Motor neuron (in vitro differentiated cells): ENCODE data around the gene KBTBD2. TPM values are rescaled to one million over a fixed set of nuclear protein-coding genes. Genes with fewer than 3 reads are reported as not detected.
A peak's percentile ranks its signal among the peaks of the same experiment; 100 is the strongest.
"Not testable (repeated sequence)": the region's sequence is repeated elsewhere in the genome, so short reads cannot be mapped to it uniquely, and the experiment has no call there.

Experiments used
- ATAC-seq, 8 experiments: fragments of 200-7000 bp; cut with Tn5 transposase; replicated peaks in 6 of 8; 2 replicates each; pipeline ENCODE4 v1.8.0; 2021; ENCODE audit warnings: mild to moderate bottlenecking in 8 of 8, moderate library complexity in 8 of 8
- H3K27ac ChIP-seq, 2 donors: fragments of 250-450 bp; sonication (Bioruptor Pico); 2 replicates each; pipeline ENCODE4 v1.9.0; 2021; ENCODE audit warnings: antibody characterized with exemption in 2 of 2, mild to moderate bottlenecking in 2 of 2, moderate library complexity in 1 of 2
- H3K4me1 ChIP-seq, 2 donors: fragments of 250-450 bp; sonication (Bioruptor Pico); replicated peaks in 1 of 2; 2 replicates each; pipeline ENCODE4 v1.6.1; 2021; ENCODE audit warnings: antibody characterized with exemption in 2 of 2, mild to moderate bottlenecking in 2 of 2, moderate library complexity in 1 of 2
- H3K4me3 ChIP-seq, 5 donors: fragments of 250-450 bp; sonication (Bioruptor Pico); 2 replicates each; pipeline ENCODE4 v1.9.0; 2021; ENCODE audit warnings: antibody characterized with exemption in 5 of 5, mild to moderate bottlenecking in 5 of 5, moderate library complexity in 4 of 5
- WGBS, 10 experiments: fragments of 450-650 bp; shearing (Covaris generic); methylation state at CpG; one replicate each; pipeline ENCODE4 v1.0.0; 2022; 5-methylcytosine and 5-hydroxymethylcytosine counted together
- in situ Hi-C, 9 experiments: fragments of 400-800 bp; cut with MboI; loops; one replicate each; pipeline ENCODE4 v1.15.0; 2021; ENCODE audit warnings: low sequenced_read_pairs in 9 of 9, low pct_unique_long_range_greater_than_20kb in 2 of 9; ENCODE audit not compliant: unreplicated experiment in 9 of 9
- total RNA-seq, 8 experiments: library from RNA; unstranded; fragments of 300-600 nt; gene quantifications; 2 replicates each; pipeline versions ENCODE4 v1.2.3 to v1.2.4, GENCODE V29; 2022

The KBTBD2 gene
- 10 to 100 TPM; 20.9 to 62.4 (median 28.3) TPM for total RNA-seq

GRCh38 chr7:32891043-32891799 lies at the start of gene KBTBD2:
TSS of gene KBTBD2 (minus strand) at chr7:32891760. CDS start at chr7:32879604, 12,156 bp downstream.
- WGBS, 10 experiments, result 0 to 4% (median 0%) methylated on average over 1 to 20 of the region's 104 CpGs; no CpG with 5 or more reads in 3 of the 10 experiments
- H3K4me1 ChIP-seq, result peaks cover 17 to 20% of the 10 kb centered on the region in 2 donors
- ATAC-seq, result peak; percentile 60 to 84 (median 84)
- peak within 1 kb of the TSS; percentile 92 to 99 for H3K27ac ChIP-seq
- in situ Hi-C loops, result no loop called here
- peak within 1 kb of the TSS; percentile 83 to 100 (median 87) for H3K4me3 ChIP-seq

- in situ Hi-C loops, result no loop called here
- Histone ChIP-seq H3K27ac (no peak overlapping the region), H3K4me3 (peak overlapping the region; percentile 53 to 79 (median 62))
Measured at GRCh38 chr7:32941181-32941580, 49.6 kb upstream of the KBTBD2 start.

GRCh38 chr7:32937344-32938174 lies 46.0 kb upstream of the KBTBD2 start:
- H3K4me1 ChIP-seq, result peaks cover 9 to 20% of the 10 kb centered on the region in 2 donors
- no peak overlapping the region for H3K4me3 ChIP-seq
- peak in 5 of 8 experiments; percentile 2 to 40 (median 11) for ATAC-seq
- H3K27ac ChIP-seq, result peak overlapping the region; percentile 23 to 29
- WGBS, 10 experiments, result 32 to 77% (median 59%) methylated on average over 2 to 9 of the region's 10 CpGs; no CpG with 5 or more reads in 1 of the 10 experiments
- in situ Hi-C loops, result no loop called here

More at GRCh38 chr7:32941181-32941580, 49.6 kb upstream of the KBTBD2 start:
- 10 to 62% (median 25%) methylated on average over 2 to 5 of the region's 5 CpGs for WGBS, 10 experiments
- H3K4me1 ChIP-seq, result peaks cover 9 to 20% of the 10 kb centered on the region in 2 donors
- no peak for ATAC-seq

GRCh38 chr7:32936689-32937088 lies 45.1 kb upstream of the KBTBD2 start:
- WGBS, 10 experiments, result 40 to 100% (median 100%) methylated on average over 1 to 3 of the region's 3 CpGs; no CpG with 5 or more reads in 2 of the 10 experiments
- no peak overlapping the region for H3K4me3 ChIP-seq
- no peak overlapping the region for H3K27ac ChIP-seq
- peaks cover 9 to 20% of the 10 kb centered on the region in 2 donors for H3K4me1 ChIP-seq
- in situ Hi-C loops, result no loop called here
- peak in 3 of 8 experiments; percentile 52 to 76 (median 53) for ATAC-seq

- no peak overlapping the region for H3K27ac ChIP-seq
- no peak for ATAC-seq
- whole genome bisulfite sequencing, 10 experiments, result 83 to 100% (median 100%) methylated on average over 1 of the region's 1 CpG; no CpG with 5 or more reads in 3 of the 10 experiments
- in situ Hi-C loops, result no loop called here
- H3K4me3 ChIP-seq, result no peak overlapping the region
- peaks cover 9 to 14% of the 10 kb centered on the region in 2 donors for H3K4me1 ChIP-seq
Measured at GRCh38 chr7:32935558-32935957, 44.0 kb upstream of the KBTBD2 start.

GRCh38 chr7:32930378-32930777 lies 38.8 kb upstream of the KBTBD2 start:
- H3K4me1 ChIP-seq, result peaks cover 0 to 9% of the 10 kb centered on the region in 2 donors
- H3K27ac ChIP-seq, result no peak overlapping the region
- in situ Hi-C loops, result no loop called here
- no peak overlapping the region for H3K4me3 ChIP-seq
- 83 to 100% methylated on average over 2 to 3 of the region's 7 CpGs; no CpG with 5 or more reads in 8 of the 10 experiments for WGBS, 10 experiments
- ATAC-seq, result no peak

- 67 to 100% (median 93%) methylated on average over 1 to 5 of the region's 13 CpGs; no CpG with 5 or more reads in 3 of the 10 experiments for WGBS, 10 experiments
- peak in 3 of 8 experiments; percentile 17 to 60 (median 58) for ATAC-seq
- in situ Hi-C loops, result no loop called here
Measured at GRCh38 chr7:32929430-32930143, 38.0 kb upstream of the KBTBD2 start.

GRCh38 chr7:32928785-32929298 lies 37.3 kb upstream of the KBTBD2 start:
- no peak overlapping the region for H3K4me3 ChIP-seq
- 22 to 100% (median 83%) methylated on average over 1 to 2 of the region's 2 CpGs; no CpG with 5 or more reads in 1 of the 10 experiments for WGBS, 10 experiments
- peak in 2 of 8 experiments; percentile 62 to 77 for ATAC-seq
- no peak overlapping the region for H3K27ac ChIP-seq
- H3K4me1 ChIP-seq, result peaks cover 0 to 9% of the 10 kb centered on the region in 2 donors
- in situ Hi-C loops, result no loop called here

More at GRCh38 chr7:32929430-32930143, 38.0 kb upstream of the KBTBD2 start:
- Histone ChIP-seq H3K4me3 (no peak overlapping the region), H3K4me1 (peaks cover 0 to 9% of the 10 kb centered on the region in 2 donors), H3K27ac (peak overlapping the region; percentile 56 to 62)

GRCh38 chr7:32921896-32922295 lies 30.3 kb upstream of the KBTBD2 start:
- peaks cover 0 to 5% of the 10 kb centered on the region in 2 donors for H3K4me1 ChIP-seq
- in situ Hi-C loops, result no loop called here
- peak in 2 of 8 experiments; percentile 47 to 59 for ATAC-seq
- 20 to 100% (median 60%) methylated on average over 1 to 2 of the region's 2 CpGs; no CpG with 5 or more reads in 2 of the 10 experiments for WGBS, 10 experiments
- H3K4me3 ChIP-seq, result no peak overlapping the region
- no peak overlapping the region for H3K27ac ChIP-seq

GRCh38 chr7:32916994-32917393 lies 25.4 kb upstream of the KBTBD2 start:
- 89 to 100% (median 90%) methylated on average over 1 to 3 of the region's 7 CpGs; no CpG with 5 or more reads in 6 of the 10 experiments for WGBS, 10 experiments
- H3K4me1 ChIP-seq, H3K4me3 ChIP-seq, ATAC-seq, H3K27ac ChIP-seq, in situ Hi-C loops: not testable (repeated sequence)

- in situ Hi-C loops, result no loop called here
- WGBS, 10 experiments, result 75 to 92% (median 81%) methylated on average over 1 to 3 of the region's 3 CpGs; no CpG with 5 or more reads in 4 of the 10 experiments
- H3K4me1 ChIP-seq, result no peaks in the 10 kb centered on the region
- ATAC-seq, result no peak
- no peak overlapping the region for H3K27ac ChIP-seq
- H3K4me3 ChIP-seq, result no peak overlapping the region
Measured at GRCh38 chr7:32916006-32916405, 24.4 kb upstream of the KBTBD2 start.

- Histone ChIP-seq H3K4me1 (no peaks in the 10 kb centered on the region), H3K4me3 (no peak overlapping the region), H3K27ac (no peak overlapping the region)
- ATAC-seq, result no peak
- in situ Hi-C loops, result no loop called here
- 88 to 100% (median 96%) methylated on average over 2 to 5 of the region's 5 CpGs; no CpG with 5 or more reads in 4 of the 10 experiments for WGBS, 10 experiments
Measured at GRCh38 chr7:32915041-32915536, 23.5 kb upstream of the KBTBD2 start.
